Activated T-cell treated with anti-CD3 and anti-CD28 coated beads, Interleukin-2, amount 50 U/mL, for 72 hours (primary cell): ENCODE measurements around the gene OLFM1. TPM values are rescaled to one million over a fixed set of nuclear protein-coding genes. Genes with fewer than 3 reads are reported as not detected.
"Not testable (repeated sequence)": the region's sequence is repeated elsewhere in the genome, so short reads cannot be mapped to it uniquely, and the experiment has no call there.

ENCODE experiments used
- ATAC-seq, 2 donors: fragments of 150-1000 bp; cut with Tn5 transposase; replicated peaks in 1 of 2; 2 replicates each; pipeline ENCODE4 v1.10.0; 2021; ENCODE audit warnings: moderate library complexity in 2 of 2, mild to moderate bottlenecking in 1 of 2
- DNase-seq, 2 donors: peaks; one replicate each; pipeline ENCODE4 v3.0.0; 2021 to 2022; ENCODE audit warnings: mixed read lengths in 1 of 2
- H3K27ac Mint-ChIP-seq: one replicate; pipeline ENCODE4 v1.8.0; 2022; ENCODE audit warnings: mild to moderate bottlenecking, moderate library complexity, mixed read lengths
- H3K27me3 Mint-ChIP-seq: one replicate; pipeline ENCODE4 v1.8.0; 2022; ENCODE audit warnings: low read depth, mixed read lengths
- H3K36me3 Mint-ChIP-seq, 2 donors: one replicate each; pipeline ENCODE4 v1.8.0; 2022; ENCODE audit warnings: mixed read lengths in 2 of 2, mild to moderate bottlenecking in 1 of 2; ENCODE audit not compliant: insufficient read depth in 2 of 2
- H3K4me1 Mint-ChIP-seq: one replicate; pipeline ENCODE4 v1.8.0; 2022; ENCODE audit warnings: low read depth, mixed read lengths
- H3K4me3 Mint-ChIP-seq, 2 donors: one replicate each; pipeline ENCODE4 v1.8.0; 2022; ENCODE audit warnings: mild to moderate bottlenecking in 2 of 2, mixed read lengths in 2 of 2, moderate library complexity in 2 of 2
- H3K9me3 Mint-ChIP-seq, 2 donors: one replicate each; pipeline ENCODE4 v1.8.0; 2022; ENCODE audit warnings: mixed read lengths in 2 of 2
- total RNA-seq, 2 donors: library from RNA; stranded (reverse); gene quantifications; one replicate each; pipeline ENCODE4 v1.2.3, GENCODE V29; 2022

Gene OLFM1
- total RNA-seq, 2 donors from 2014 or later = 0.70 TPM; not detected in 1

DNA sequence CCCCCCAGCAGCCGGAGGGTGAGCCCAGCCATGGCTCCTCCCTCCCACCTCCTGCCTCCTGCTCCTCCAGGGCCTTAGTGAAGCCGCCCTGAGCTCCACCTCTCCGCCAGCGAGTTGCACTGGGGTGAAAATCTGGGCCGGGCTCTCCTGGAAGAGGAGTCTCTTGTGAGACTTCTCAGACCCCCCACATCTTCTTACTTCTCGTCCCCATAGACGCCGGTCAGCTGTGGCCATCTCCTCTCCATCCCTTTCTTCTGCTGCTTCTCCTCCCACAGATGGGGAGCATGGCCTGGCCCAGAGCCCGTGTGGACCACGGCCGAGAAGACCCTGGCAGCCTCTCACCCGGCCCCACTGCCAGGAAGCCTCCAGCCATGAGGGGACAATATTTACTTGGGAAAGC, 17.3 kb downstream of the OLFM1 start:
- Mint-ChIP-seq H3K27ac (no peak overlapping the region), H3K4me1 (no peaks in the 10 kb centered on the region), H3K27me3 (peaks cover 29% of the 10 kb centered on the region), H3K36me3 (no peaks in the 10 kb centered on the region), H3K9me3 (no peaks in the 10 kb centered on the region), H3K4me3 (no peak overlapping the region)
- DNase-seq (no peak), ATAC-seq (no peak)

DNA sequence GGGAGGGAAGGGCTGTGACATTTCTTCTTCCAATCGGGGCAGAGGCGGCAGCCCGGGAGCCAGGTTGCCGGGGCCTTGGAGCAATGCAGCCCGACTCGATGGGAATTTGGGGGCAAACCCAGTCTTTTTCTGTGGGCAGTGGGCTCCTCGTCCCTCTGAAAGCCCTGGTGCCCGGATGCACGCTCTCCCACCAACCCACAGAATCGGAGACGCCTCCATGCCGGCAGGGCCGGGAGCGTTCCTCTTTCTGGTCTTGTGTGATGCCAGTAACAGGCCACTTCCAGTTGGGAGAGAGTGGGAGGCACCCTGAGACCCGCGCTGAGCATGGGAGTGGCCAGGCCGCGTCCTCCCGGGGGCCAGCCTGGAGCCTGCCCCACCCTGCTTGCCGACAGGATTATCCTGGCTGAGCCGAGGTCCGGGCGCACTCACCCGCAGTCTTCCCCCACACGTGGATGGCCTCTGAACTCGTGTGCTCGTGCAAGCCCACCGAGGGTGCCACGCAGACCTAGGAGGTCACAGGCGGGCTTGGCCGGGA, 17.8 kb downstream of the OLFM1 start:
- Mint-ChIP-seq H3K4me3 (no peak overlapping the region), H3K27ac (no peak overlapping the region), H3K9me3 (no peaks in the 10 kb centered on the region), H3K36me3 (no peaks in the 10 kb centered on the region), H3K27me3 (peaks cover 28% of the 10 kb centered on the region), H3K4me1 (no peaks in the 10 kb centered on the region)
- ATAC-seq = no peak
- no peak for DNase-seq

DNA sequence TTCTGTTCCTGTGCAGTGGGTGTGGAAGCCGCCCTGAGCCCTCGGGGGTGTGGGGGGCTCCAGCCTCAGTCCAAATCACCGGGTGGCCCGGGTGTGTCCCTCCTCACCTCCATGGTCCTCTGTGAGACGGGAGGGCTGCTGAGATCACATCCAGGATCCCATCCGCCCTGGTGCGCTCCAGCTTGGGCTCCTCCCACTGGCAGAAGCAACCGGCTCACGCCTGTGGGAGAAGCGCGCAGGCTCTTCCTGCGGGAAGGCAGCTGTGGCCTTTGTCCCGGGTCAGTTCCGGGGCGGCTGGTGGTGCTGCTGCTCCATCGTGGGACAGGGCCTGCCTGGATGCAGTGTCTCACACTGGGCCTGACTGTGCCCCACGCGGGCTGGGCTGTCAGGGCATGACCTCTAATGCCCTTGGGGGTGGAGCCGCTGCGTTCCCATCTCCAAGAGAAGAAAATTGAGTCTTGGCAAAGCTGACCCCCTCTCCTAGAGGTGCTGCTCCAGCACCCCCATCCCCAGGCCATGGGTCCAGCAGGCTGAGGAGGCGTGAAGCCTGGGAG, 18.5 kb downstream of the OLFM1 start:
- Mint-ChIP-seq H3K4me1 (no peaks in the 10 kb centered on the region), H3K27me3 (peaks cover 28% of the 10 kb centered on the region), H3K9me3 (no peaks in the 10 kb centered on the region), H3K27ac (no peak overlapping the region), H3K4me3 (no peak overlapping the region), H3K36me3 (no peaks in the 10 kb centered on the region)
- no peak for DNase-seq
- ATAC-seq = no peak

DNA sequence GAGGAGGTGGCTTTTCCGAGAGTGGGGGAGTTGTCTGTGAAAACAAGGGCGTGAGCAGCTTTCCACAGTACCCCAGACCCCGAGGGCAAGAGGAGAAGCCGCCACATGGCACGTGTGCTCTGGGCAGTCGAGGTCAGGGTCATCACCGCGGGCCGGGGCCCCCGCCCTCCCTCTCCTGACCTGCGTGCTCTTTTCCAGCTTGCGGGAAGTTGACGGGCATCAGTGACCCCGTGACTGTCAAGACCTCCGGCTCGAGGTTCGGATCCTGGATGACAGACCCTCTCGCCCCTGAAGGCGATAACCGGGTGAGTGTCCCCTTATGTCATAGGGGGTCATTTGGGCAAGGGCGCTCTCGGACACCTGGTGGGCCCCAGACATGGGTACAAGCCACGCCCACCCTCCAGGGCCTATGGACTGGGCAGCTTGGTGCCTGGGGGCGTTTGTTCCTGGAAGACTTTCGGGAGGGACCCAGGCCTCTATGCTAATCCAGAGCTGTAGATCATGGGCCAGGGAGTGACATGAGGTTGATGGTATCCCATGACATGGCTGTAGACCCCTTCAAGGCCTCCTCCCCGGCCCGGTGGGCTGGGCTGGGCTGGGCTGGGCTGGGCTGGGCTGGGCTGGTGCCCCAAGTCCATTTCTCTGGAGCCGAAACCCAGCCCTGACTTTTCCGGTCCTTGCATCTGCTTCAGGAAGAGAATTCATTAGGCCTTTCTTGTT, 19.2 kb downstream of the OLFM1 start:
- Mint-ChIP-seq H3K27ac (no peak overlapping the region), H3K27me3 (peaks cover 28% of the 10 kb centered on the region), H3K9me3 (no peaks in the 10 kb centered on the region), H3K36me3 (no peaks in the 10 kb centered on the region), H3K4me3 (no peak overlapping the region), H3K4me1 (no peaks in the 10 kb centered on the region)
- ATAC-seq (no peak), DNase-seq (no peak)

DNA sequence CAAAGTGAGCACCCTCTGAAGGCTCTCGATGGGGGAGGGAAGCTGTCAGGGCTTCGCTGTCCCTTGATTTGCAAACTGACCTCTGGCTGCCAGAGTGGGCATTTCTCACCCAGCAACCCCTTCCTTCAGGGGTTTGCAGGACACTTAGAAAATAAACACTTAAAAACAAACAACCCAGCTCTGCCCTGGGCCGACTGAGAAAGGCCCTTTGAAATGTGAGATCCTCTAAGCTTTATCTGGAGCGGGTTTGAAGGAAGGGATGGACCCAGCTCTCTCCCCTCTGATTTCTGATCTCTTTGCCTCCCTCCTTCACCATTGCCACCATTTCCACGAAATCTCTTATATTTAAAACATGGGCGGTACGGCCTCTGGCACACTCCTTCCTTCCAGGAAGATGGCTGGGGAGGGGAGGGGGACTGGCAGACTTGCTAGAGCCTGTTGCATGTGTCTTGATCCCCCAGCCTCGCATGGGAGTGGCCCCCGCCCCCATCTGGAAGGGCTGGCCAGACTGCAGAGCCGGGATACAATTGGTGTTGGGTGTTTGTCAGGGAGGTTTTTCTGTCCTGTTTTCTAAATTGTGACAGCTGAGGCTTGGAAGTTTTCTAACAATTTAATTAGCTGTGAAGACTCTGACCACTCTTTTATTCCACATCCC, 20.2 kb downstream of the OLFM1 start:
- Mint-ChIP-seq H3K27me3 (peaks cover 28% of the 10 kb centered on the region), H3K4me3 (no peak overlapping the region), H3K9me3 (no peaks in the 10 kb centered on the region), H3K4me1 (no peaks in the 10 kb centered on the region), H3K36me3 (no peaks in the 10 kb centered on the region), H3K27ac (no peak overlapping the region)
- no peak for ATAC-seq
- no peak for DNase-seq

DNA sequence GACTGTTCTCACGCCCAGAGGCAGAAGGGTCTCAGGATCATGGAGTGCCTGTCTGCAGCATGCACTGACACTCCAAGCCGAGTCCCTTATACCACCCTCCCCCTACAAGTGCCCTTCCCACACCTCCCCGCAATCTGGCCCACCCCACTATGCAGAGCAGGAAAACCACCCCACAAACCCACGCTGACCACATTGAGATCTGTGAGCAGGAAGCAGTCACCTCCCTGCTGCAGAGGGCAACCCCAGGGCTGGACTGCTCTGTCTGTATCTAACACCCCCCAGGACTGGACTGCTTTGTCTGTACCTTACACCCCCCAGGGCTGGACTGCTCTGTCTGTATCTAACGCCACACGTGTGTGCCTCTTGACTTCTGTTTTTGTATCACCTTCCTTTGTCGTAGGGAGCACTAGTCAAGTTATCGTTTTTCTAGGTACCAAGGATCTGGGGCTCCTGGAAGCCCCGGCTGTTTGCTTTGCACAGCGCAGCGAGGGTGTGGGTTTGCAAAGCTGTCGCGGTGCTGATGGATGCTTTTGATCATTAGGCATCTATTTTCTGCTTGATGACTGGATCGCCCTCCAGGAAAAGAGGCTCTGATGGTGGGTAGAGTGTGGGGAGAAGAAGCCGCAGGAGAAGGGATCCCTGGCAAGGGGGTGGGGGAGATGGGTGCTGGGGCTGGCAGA, 21.5 kb downstream of the OLFM1 start:
- Mint-ChIP-seq H3K4me1 (no peaks in the 10 kb centered on the region), H3K9me3 (no peaks in the 10 kb centered on the region), H3K36me3 (no peaks in the 10 kb centered on the region), H3K4me3 (no peak overlapping the region), H3K27me3 (peaks cover 25% of the 10 kb centered on the region), H3K27ac (no peak overlapping the region)
- ATAC-seq (no peak), DNase-seq (no peak)

DNA sequence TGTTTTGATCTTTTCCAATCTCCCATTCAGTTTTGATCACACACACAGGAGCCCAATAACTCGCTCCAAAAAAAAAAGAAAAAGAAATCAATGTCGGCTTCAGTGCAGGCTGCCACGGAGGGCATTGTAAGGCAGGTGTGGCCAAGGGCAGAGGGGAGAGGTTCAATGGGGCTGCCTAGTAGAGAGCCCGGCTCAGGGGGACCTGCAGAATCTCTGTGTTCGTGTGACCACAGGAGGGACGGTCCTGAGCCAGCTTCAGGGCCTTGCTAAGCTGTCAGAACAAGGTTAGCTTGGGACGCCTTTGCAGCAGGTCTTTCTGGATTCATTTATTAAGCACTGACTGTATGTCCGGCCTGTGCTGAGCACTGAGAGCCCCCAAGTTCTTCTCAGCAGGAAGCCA, 22.2 kb downstream of the OLFM1 start:
- Mint-ChIP-seq H3K27me3 (peaks cover 23% of the 10 kb centered on the region), H3K9me3 (no peaks in the 10 kb centered on the region), H3K36me3 (no peaks in the 10 kb centered on the region), H3K4me1 (no peaks in the 10 kb centered on the region), H3K27ac (no peak overlapping the region), H3K4me3 (no peak overlapping the region)
- ATAC-seq (no peak), DNase-seq (no peak)

DNA sequence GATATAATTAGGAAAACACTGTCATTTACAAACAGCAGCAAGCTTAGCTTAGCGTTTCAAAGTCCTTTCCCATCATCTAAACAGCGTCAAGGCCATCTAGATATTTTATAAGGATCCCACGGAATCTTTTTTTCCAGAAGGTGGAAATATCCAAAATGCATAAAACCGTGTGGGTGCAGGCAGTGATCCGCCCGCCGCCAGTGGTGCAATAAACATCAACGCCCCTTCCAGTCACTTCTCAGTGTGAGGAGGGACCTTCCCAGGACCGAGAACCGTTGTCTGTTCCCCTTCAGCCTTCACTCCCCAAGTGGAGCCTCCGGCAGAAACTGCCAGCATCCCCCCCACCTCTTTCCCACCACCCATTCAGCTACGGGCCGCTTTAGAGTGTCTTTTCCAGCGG, 22.9 kb downstream of the OLFM1 start:
- no peak for DNase-seq
- Mint-ChIP-seq H3K4me1 (no peaks in the 10 kb centered on the region), H3K27ac (no peak overlapping the region), H3K9me3 (no peaks in the 10 kb centered on the region), H3K4me3 (no peak overlapping the region), H3K36me3 (no peaks in the 10 kb centered on the region), H3K27me3 (peaks cover 23% of the 10 kb centered on the region)
- ATAC-seq = no peak

DNA sequence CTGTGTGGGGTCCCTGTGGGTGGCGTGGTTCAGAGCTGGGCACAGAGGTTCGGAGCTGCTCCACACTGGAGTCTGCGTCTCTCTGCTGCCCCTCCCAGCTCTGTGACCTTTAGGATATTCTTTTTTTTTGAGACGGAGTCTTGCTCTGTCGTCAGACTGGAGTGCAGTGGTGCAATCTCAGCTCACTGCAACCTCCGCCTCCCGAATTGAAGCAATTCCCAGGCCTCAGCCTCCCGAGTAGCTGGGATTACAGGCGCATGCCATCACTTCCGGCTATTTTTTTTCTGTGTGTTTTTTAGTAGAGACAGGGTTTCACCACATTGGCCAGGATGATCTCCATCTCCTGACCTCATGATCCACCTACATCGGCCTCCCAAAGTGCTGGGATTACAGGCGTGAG, 24.1 kb downstream of the OLFM1 start:
- ATAC-seq, H3K27ac Mint-ChIP-seq, H3K9me3 Mint-ChIP-seq: not testable (repeated sequence)

DNA sequence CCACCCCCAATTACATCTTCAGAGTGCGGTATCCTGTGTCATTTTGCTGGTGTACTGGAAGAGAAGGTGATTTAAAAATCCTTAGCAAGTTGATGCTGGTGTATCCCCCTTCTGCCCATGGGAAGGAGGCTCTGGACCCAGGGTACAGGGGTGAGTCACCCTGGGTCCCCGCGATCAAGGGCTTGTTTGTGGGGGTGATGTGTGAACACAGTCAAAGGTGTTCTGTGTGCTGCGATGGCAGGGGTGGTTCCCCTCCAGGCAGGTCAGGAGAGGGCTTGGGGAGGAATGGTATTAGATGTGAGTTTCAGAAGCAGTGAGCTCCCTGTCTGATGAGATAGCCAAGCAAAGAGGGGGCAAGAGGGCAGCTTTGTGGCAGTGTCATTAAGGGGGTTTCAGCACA, 28.9 kb downstream of the OLFM1 start:
- no peaks in the 10 kb centered on the region for H3K27me3 Mint-ChIP-seq
- H3K36me3 Mint-ChIP-seq = no peaks in the 10 kb centered on the region
- H3K4me1 Mint-ChIP-seq = no peaks in the 10 kb centered on the region
- peaks cover 0 to 9% of the 10 kb centered on the region in 2 donors for H3K9me3 Mint-ChIP-seq
- ATAC-seq (no peak), DNase-seq (no peak)
- no peak overlapping the region for H3K4me3 Mint-ChIP-seq
- no peak overlapping the region for H3K27ac Mint-ChIP-seq

More for the DNA sequence above, 24.1 kb downstream of the OLFM1 start:
- H3K4me3 Mint-ChIP-seq, DNase-seq, H3K36me3 Mint-ChIP-seq, H3K4me1 Mint-ChIP-seq: not testable (repeated sequence)
- peaks cover 23% of the 10 kb centered on the region for H3K27me3 Mint-ChIP-seq

DNA sequence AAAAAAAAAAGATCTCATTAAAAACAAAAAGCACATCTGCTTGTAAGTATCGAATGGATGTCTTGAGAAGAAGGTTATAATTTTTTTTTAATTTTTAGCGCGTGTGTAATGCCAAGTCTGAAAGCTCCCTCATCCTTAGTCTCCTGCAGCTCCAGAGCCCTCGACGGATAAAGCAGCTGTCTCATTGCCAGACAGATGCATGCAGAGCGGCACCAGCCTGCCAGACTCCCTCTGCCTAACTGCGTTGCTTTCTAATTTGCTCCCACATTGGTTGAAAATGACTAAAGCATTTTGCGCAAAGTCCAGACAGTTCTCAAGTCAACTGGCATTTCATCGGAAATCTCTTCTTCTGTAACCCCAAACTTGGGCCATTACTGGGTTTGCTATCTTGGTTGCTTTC, 29.4 kb downstream of the OLFM1 start:
- Mint-ChIP-seq H3K36me3 (no peaks in the 10 kb centered on the region), H3K4me3 (no peak overlapping the region), H3K27me3 (no peaks in the 10 kb centered on the region), H3K27ac (no peak overlapping the region), H3K4me1 (no peaks in the 10 kb centered on the region), H3K9me3 (peaks cover 0 to 9% of the 10 kb centered on the region in 2 donors)
- DNase-seq (no peak), ATAC-seq (no peak)

DNA sequence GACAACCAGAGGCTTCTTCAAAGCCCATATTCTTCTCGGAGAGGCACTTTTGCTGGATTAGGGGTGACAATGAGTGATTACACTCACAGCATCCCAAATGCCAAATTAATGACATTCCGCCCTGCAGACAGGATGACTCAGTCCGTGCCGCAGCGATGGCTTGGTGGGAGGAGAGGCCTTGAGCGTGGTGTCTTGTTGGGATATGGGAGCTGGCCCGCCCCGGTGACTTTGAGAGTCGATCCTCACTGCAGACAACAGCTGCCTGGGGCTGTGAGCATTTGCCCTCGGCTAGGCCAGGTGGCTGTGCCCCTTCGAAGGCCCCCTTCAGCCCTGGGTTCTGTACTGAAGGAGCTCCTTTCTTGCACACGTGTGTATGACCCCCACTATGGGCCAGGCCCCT, 29.8 kb downstream of the OLFM1 start:
- peaks cover 0 to 9% of the 10 kb centered on the region in 2 donors for H3K9me3 Mint-ChIP-seq
- no peaks in the 10 kb centered on the region for H3K27me3 Mint-ChIP-seq
- no peaks in the 10 kb centered on the region for H3K36me3 Mint-ChIP-seq
- ATAC-seq (no peak), DNase-seq (no peak)
- H3K4me1 Mint-ChIP-seq = no peaks in the 10 kb centered on the region
- H3K4me3 Mint-ChIP-seq = no peak overlapping the region
- no peak overlapping the region for H3K27ac Mint-ChIP-seq

DNA sequence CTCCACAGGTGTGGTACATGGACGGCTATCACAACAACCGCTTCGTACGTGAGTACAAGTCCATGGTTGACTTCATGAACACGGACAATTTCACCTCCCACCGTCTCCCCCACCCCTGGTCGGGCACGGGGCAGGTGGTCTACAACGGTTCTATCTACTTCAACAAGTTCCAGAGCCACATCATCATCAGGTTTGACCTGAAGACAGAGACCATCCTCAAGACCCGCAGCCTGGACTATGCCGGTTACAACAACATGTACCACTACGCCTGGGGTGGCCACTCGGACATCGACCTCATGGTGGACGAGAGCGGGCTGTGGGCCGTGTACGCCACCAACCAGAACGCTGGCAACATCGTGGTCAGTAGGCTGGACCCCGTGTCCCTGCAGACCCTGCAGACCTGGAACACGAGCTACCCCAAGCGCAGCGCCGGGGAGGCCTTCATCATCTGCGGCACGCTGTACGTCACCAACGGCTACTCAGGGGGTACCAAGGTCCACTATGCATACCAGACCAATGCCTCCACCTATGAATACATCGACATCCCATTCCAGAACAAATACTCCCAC, 32.1 kb downstream of the OLFM1 start:
- H3K9me3 Mint-ChIP-seq = peaks cover 0 to 9% of the 10 kb centered on the region in 2 donors
- H3K36me3 Mint-ChIP-seq = no peaks in the 10 kb centered on the region
- H3K4me1 Mint-ChIP-seq = no peaks in the 10 kb centered on the region
- no peak overlapping the region for H3K27ac Mint-ChIP-seq
- no peaks in the 10 kb centered on the region for H3K27me3 Mint-ChIP-seq
- ATAC-seq (no peak), DNase-seq (no peak)
- no peak overlapping the region for H3K4me3 Mint-ChIP-seq
